ENCODE measurements around the gene NKX2-2. TPM values are rescaled to one million over a fixed set of nuclear protein-coding genes. Genes with fewer than 3 reads are reported as not detected.
A peak's percentile ranks its signal among the peaks of the same experiment; 100 is the strongest.

NKX2-2 gene
- total and polyA plus RNA-seq, 2 donors (not counting 3 experiments of a cell fraction or from before 2014, with no cell fraction given), result not detected

GRCh38 chr20:21529863-21530262 lies 16.0 kb upstream of the NKX2-2 start:
- Histone ChIP-seq H3K36me3 (ENCODE audit: control insufficient read depth in 2 of 2, extremely low read depth in 1 of 2, insufficient read depth in 2 of 2, low read length in 2 of 2) (no peaks in the 10 kb centered on the region), H3K27me3 (ENCODE audit: control insufficient read depth in 2 of 2, insufficient read depth in 2 of 2, low read length in 2 of 2) (peaks cover 15 to 17% of the 10 kb centered on the region in 2 experiments), H3K79me2 (ENCODE audit: control insufficient read depth, insufficient read depth, low read length) (no peaks in the 10 kb centered on the region), H3K4me1 (ENCODE audit: control insufficient read depth, extremely low read depth, insufficient read depth, low read length) (no peaks in the 10 kb centered on the region), H3K4me2 (ENCODE audit: insufficient read depth, low read length) (no peak overlapping the region), H3K9me1 (replicated peaks; ENCODE audit: control insufficient read depth, extremely low read depth, insufficient read depth, low read length) (no peaks in the 10 kb centered on the region), H4K20me1 (replicated peaks; ENCODE audit: control insufficient read depth, extremely low read depth, insufficient read depth, low read length) (no peaks in the 10 kb centered on the region), H3K9ac (replicated peaks; ENCODE audit: extremely low read depth, insufficient read depth, low read length) (no peak overlapping the region), H2AFZ (ENCODE audit: low read depth, low read length) (no peak overlapping the region), H3K27ac (ENCODE audit: insufficient read depth, low read depth, low read length) (no peak overlapping the region), H3K4me3 (replicated peaks in 1 of 3; ENCODE audit: insufficient read depth in 1 of 3, low read depth in 1 of 3, low read length in 3 of 3) (no peak overlapping the region), H3K9me3 (replicated peaks; ENCODE audit: control insufficient read depth, insufficient read depth, low read length) (no peaks in the 10 kb centered on the region)
- DNase-seq (ENCODE audit: low read depth, low spot score) (no peak), FAIRE-seq (peak; percentile 40)
- dilution Hi-C loops (cut with MboI; ENCODE audit: extremely low pct_ligation_motif_present, low sequenced_read_pairs), result no loop called here
- intact Hi-C loops (cut with micrococcal nuclease), result no loop called here
- TF ChIP-seq JUN (IDR thresholded peaks at IDR 0.05; ENCODE audit: borderline replicate concordance, insufficient read depth, insufficient read length, low read depth) (no peak), EZH2 (IDR thresholded peaks at IDR 0.05; ENCODE audit: borderline replicate concordance, low read depth, low read length, severe bottlenecking) (no peak), CTCF (IDR thresholded peaks at IDR 0.05; ENCODE audit: extremely low read depth in 1 of 2, insufficient read depth in 1 of 2, low read depth in 1 of 2, low read length in 2 of 2) (peak; percentile 11 to 13), FOS (IDR thresholded peaks at IDR 0.05; ENCODE audit: borderline replicate concordance, insufficient read depth, low read length) (no peak), MYC (IDR thresholded peaks at IDR 0.05; ENCODE audit: low read depth, low read length) (no peak), GATA2 (IDR thresholded peaks at IDR 0.05; ENCODE audit: insufficient read depth, insufficient read length, low read depth, low read length) (no peak), POLR2A (IDR thresholded peaks at IDR 0.05; ENCODE audit: low read depth, low read length) (no peak)
- TF ChIP-seq, protein P1, sequence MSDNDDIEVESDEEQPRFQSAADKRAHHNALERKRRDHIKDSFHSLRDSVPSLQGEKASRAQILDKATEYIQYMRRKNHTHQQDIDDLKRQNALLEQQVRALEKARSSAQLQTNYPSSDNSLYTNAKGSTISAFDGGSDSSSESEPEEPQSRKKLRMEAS (IDR thresholded peaks at IDR 0.05; ENCODE audit: insufficient read depth, insufficient read length), result peak; percentile 55
- no TSS peak for BruUV-seq (replicated peaks)
- ChIA-PET CTCF (interaction anchor here (0.6 to 1.2 kb wide), 9 partner anchors 9 to 495 kb away, joined by 3 to 5 read pairs (median 4); no protein-coding TSS in a partner anchor), POLR2A (no interaction called here)
